ENCODE data around the gene MLH1. TPM values are rescaled to one million over a fixed set of nuclear protein-coding genes. Genes with fewer than 3 reads are reported as not detected.

Gene MLH1
- total RNA-seq, 1 experiment from 2014 or later, result 51.0 TPM

DNA sequence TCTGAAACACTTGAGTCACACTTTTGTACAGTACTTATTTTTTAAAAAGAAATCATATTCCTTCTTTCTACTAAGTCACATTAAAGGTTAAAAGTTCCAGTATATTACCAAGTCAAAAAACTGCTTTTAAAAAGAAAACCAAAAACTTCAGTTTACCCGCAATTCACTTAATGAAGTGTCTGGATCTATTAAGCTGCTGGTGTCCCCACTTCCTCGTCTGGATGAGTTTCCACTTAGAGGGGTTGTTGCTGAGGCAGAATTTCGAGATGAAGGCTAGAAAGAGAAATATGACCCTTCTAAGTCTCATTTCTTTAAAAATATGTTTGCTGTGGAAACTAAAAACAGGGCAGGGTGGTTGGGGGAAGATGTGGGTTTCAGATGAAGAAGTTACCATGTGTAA lies 101.3 kb downstream of the MLH1 start:
- Histone ChIP-seq H3K4me3 (ENCODE audit: low read depth, low read length) (no peak overlapping the region), H3K9me3 (no peaks in the 10 kb centered on the region; the same call in 1 of the 2 replicates), H3K27me3 (replicated peaks; ENCODE audit: control insufficient read depth, insufficient read depth, low read length) (no peaks in the 10 kb centered on the region), H3K4me1 (no peaks in the 10 kb centered on the region), H3K36me3 (ENCODE audit: control insufficient read depth, insufficient read depth, low read length) (no peaks in the 10 kb centered on the region)
- TF ChIP-seq, protein P1, sequence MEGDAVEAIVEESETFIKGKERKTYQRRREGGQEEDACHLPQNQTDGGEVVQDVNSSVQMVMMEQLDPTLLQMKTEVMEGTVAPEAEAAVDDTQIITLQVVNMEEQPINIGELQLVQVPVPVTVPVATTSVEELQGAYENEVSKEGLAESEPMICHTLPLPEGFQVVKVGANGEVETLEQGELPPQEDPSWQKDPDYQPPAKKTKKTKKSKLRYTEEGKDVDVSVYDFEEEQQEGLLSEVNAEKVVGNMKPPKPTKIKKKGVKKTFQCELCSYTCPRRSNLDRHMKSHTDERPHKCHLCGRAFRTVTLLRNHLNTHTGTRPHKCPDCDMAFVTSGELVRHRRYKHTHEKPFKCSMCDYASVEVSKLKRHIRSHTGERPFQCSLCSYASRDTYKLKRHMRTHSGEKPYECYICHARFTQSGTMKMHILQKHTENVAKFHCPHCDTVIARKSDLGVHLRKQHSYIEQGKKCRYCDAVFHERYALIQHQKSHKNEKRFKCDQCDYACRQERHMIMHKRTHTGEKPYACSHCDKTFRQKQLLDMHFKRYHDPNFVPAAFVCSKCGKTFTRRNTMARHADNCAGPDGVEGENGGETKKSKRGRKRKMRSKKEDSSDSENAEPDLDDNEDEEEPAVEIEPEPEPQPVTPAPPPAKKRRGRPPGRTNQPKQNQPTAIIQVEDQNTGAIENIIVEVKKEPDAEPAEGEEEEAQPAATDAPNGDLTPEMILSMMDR (IDR thresholded peaks at IDR 0.05; ENCODE audit: insufficient read depth in 1 of 2, low read depth in 1 of 2, low read length in 1 of 2, severe bottlenecking in 1 of 2, unreplicated experiment in 1 of 2), result no peak
- Mint-ChIP-seq H3K4me3 (ENCODE audit: unreplicated experiment) (no peak overlapping the region), H3K36me3 (ENCODE audit: insufficient read depth, unreplicated experiment) (peaks cover 19% of the 10 kb centered on the region), H3K9me3 (ENCODE audit: unreplicated experiment) (no peaks in the 10 kb centered on the region), H3K27ac (ENCODE audit: unreplicated experiment) (no peak overlapping the region), H3K4me1 (ENCODE audit: low read depth, unreplicated experiment) (no peaks in the 10 kb centered on the region), H3K27me3 (ENCODE audit: insufficient read depth, unreplicated experiment) (no peaks in the 10 kb centered on the region)
- no peak for DNase-seq
- CTCF ChIA-PET, result no interaction called here
- POLR2A ChIA-PET, result no interaction called here
- no TSS peak for BruUV-seq (replicated peaks)
- intact Hi-C loops (cut with micrococcal nuclease; ENCODE audit: unreplicated experiment), result no loop called here

DNA sequence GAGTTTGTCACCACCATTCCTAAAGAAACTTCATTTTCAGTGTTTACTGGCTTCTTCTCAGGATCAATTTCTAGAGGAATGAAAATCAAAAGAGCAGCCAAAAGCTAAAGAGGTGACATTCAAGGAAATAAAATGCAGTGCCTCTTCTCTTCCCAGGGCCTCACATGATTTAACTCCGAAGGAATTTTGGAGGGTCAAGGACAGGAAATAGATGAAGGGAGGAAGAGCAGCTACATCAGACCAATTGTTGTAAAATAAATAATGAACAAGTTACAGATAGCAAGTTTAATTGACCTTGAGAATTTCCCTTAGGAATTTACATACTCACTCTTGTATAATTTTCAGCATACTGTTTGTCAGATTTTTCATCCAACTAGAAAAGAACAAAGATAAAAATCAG lies 103.0 kb downstream of the MLH1 start:
- intact Hi-C loops (cut with micrococcal nuclease; ENCODE audit: unreplicated experiment), result no loop called here
- ChIA-PET POLR2A (no interaction called here), CTCF (no interaction called here)
- H3K4me1 Mint-ChIP-seq (ENCODE audit: low read depth, unreplicated experiment), result no peaks in the 10 kb centered on the region
- TF ChIP-seq, protein P1 (IDR thresholded peaks at IDR 0.05; ENCODE audit: insufficient read depth in 1 of 2, low read depth in 1 of 2, low read length in 1 of 2, severe bottlenecking in 1 of 2, unreplicated experiment in 1 of 2), result no peak
- no peaks in the 10 kb centered on the region; the same call in 1 of the 2 replicates for H3K9me3 ChIP-seq
- BruUV-seq (replicated peaks), result no TSS peak
- no peak overlapping the region for H3K4me3 Mint-ChIP-seq (ENCODE audit: unreplicated experiment)
- H3K4me3 ChIP-seq (ENCODE audit: low read depth, low read length), result no peak overlapping the region
- H3K9me3 Mint-ChIP-seq (ENCODE audit: unreplicated experiment), result no peaks in the 10 kb centered on the region
- H3K27ac Mint-ChIP-seq (ENCODE audit: unreplicated experiment), result no peak overlapping the region
- H3K36me3 ChIP-seq (ENCODE audit: control insufficient read depth, insufficient read depth, low read length), result no peaks in the 10 kb centered on the region
- peaks cover 17% of the 10 kb centered on the region for H3K36me3 Mint-ChIP-seq (ENCODE audit: insufficient read depth, unreplicated experiment)
- no peak for DNase-seq
- no peaks in the 10 kb centered on the region for H3K27me3 Mint-ChIP-seq (ENCODE audit: insufficient read depth, unreplicated experiment)
- no peaks in the 10 kb centered on the region for H3K27me3 ChIP-seq (replicated peaks; ENCODE audit: control insufficient read depth, insufficient read depth, low read length)
- H3K4me1 ChIP-seq, result no peaks in the 10 kb centered on the region

DNA sequence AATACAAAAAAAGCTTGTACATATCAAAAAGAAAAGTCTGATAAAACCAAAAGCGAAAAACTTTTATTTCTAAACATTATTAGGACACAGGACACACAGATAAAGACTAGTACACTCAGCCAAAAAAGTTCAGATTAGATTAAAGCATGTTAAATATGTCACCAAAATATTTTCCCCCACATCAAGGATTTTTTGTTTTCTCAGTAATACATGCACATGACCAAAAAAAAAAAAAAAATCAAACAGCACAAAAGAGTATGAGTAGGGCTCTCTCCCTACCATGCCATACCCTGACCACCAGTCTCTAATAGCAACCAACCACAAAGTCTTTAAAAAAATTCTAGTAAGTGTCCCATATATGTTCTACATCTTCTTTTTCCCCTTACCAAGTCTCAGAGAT lies 103.7 kb downstream of the MLH1 start:
- Histone ChIP-seq H3K27me3 (replicated peaks; ENCODE audit: control insufficient read depth, insufficient read depth, low read length) (no peaks in the 10 kb centered on the region), H3K36me3 (ENCODE audit: control insufficient read depth, insufficient read depth, low read length) (no peaks in the 10 kb centered on the region), H3K4me1 (no peaks in the 10 kb centered on the region), H3K4me3 (ENCODE audit: low read depth, low read length) (no peak overlapping the region), H3K9me3 (no peaks in the 10 kb centered on the region; the same call in 1 of the 2 replicates)
- Mint-ChIP-seq H3K27ac (ENCODE audit: unreplicated experiment) (no peak overlapping the region), H3K36me3 (ENCODE audit: insufficient read depth, unreplicated experiment) (peaks cover 14% of the 10 kb centered on the region), H3K4me3 (ENCODE audit: unreplicated experiment) (no peak overlapping the region), H3K9me3 (ENCODE audit: unreplicated experiment) (no peaks in the 10 kb centered on the region), H3K4me1 (ENCODE audit: low read depth, unreplicated experiment) (no peaks in the 10 kb centered on the region), H3K27me3 (ENCODE audit: insufficient read depth, unreplicated experiment) (no peaks in the 10 kb centered on the region)
- CTCF ChIA-PET, result no interaction called here
- TF ChIP-seq, protein P1 (IDR thresholded peaks at IDR 0.05; ENCODE audit: insufficient read depth in 1 of 2, low read depth in 1 of 2, low read length in 1 of 2, severe bottlenecking in 1 of 2, unreplicated experiment in 1 of 2), result no peak
- DNase-seq, result no peak
- POLR2A ChIA-PET, result no interaction called here
- intact Hi-C loops (cut with micrococcal nuclease; ENCODE audit: unreplicated experiment), result no loop called here
- no TSS peak for BruUV-seq (replicated peaks)

Measured in Caco-2 (cell line).